AG09309 (cell line): ENCODE measurements around the gene RNF224.
"Not testable (repeated sequence)": the region's sequence is repeated elsewhere in the genome, so short reads cannot be mapped to it uniquely, and the experiment has no call there.

ENCODE experiments used
- DNase-seq: peaks from one replicate; pipeline ENCODE4 v3.0.0-alpha.2; 2010; ENCODE audit warnings: low read depth
- H3K4me3 ChIP-seq: 2 replicates; pipeline ENCODE4 v1.5.1; 2011; ENCODE audit warnings: mild to moderate bottlenecking, low read depth, low read length, moderate library complexity; ENCODE audit not compliant: control insufficient read depth
- CTCF ChIP-seq: IDR thresholded peaks from 2 replicates; pipeline ENCODE4 v1.5.1; 2011; ENCODE audit warnings: mild to moderate bottlenecking, low read depth, low read length, inconsistent platforms; ENCODE audit not compliant: insufficient read depth, control insufficient read depth; ENCODE audit errors: missing control alignments

RNF224 gene

GRCh38 chr9:137255448-137256114 is 28.3 kb downstream of the RNF224 start:
- peak overlapping the region; percentile 95 for H3K4me3 ChIP-seq
- no peak for DNase-seq
- TF ChIP-seq CTCF = no peak

GRCh38 chr9:137256362-137256761 is 29.1 kb downstream of the RNF224 start:
- no peak for DNase-seq
- TF ChIP-seq CTCF = no peak
- peak overlapping the region; percentile 95 for H3K4me3 ChIP-seq

- H3K4me3 ChIP-seq = no peak overlapping the region; the same call in 1 of the 2 replicates
- no peak for DNase-seq
- no peak for TF ChIP-seq CTCF
Observed at GRCh38 chr9:137256856-137257255, 29.6 kb downstream of the RNF224 start.

- peak; percentile 50 for TF ChIP-seq CTCF
- DNase-seq = not testable (repeated sequence)
Observed at GRCh38 chr9:137262173-137262908, 35.0 kb downstream of the RNF224 start.

GRCh38 chr9:137262909-137263285 is 35.6 kb downstream of the RNF224 start:
- no peak for DNase-seq
- TF ChIP-seq CTCF = no peak
- no peak overlapping the region for H3K4me3 ChIP-seq

More at GRCh38 chr9:137262173-137262908, 35.0 kb downstream of the RNF224 start:
- H3K4me3 ChIP-seq = not testable (repeated sequence)

GRCh38 chr9:137263506-137263905 is 36.2 kb downstream of the RNF224 start:
- TF ChIP-seq CTCF = no peak
- no peak for DNase-seq
- no peak overlapping the region for H3K4me3 ChIP-seq
